Measurements from ENCODE around the gene HNF1B.

Gene HNF1B

GRCh38 chr17:37647856-37648255 is 97.0 kb downstream of the HNF1B start:
- no peak for DNase-seq (ENCODE audit: low read depth)
- no peak overlapping the region for H3K4me3 ChIP-seq (ENCODE audit: low read length)
- TF ChIP-seq CTCF (conservative IDR thresholded peaks at IDR 0.05; ENCODE audit: low read length): no peak

GRCh38 chr17:37643869-37644268 is 101.0 kb downstream of the HNF1B start:
- DNase-seq (ENCODE audit: low read depth): peak; percentile 1
- TF ChIP-seq CTCF (conservative IDR thresholded peaks at IDR 0.05; ENCODE audit: low read length): no peak
- H3K4me3 ChIP-seq (ENCODE audit: low read length): peak overlapping the region; percentile 90

- TF ChIP-seq CTCF (conservative IDR thresholded peaks at IDR 0.05; ENCODE audit: low read length): 0 out of 2 replicates have a peak, but pooled peaks have one; percentile 8
- DNase-seq (ENCODE audit: low read depth): peak; percentile 90
- H3K4me3 ChIP-seq (ENCODE audit: low read length): peak within 1 kb of the TSS; percentile 90
Observed at GRCh38 chr17:37643118-37643766, 101.6 kb downstream of the HNF1B start, which contains the start of gene DDX52. Gene DDX52 (minus strand): TSS chr17:37643446. CDS start chr17:37643420, 26 bp downstream.

- peak overlapping the region; percentile 90 for H3K4me3 ChIP-seq (ENCODE audit: low read length)
- no peak for TF ChIP-seq CTCF (conservative IDR thresholded peaks at IDR 0.05; ENCODE audit: low read length)
- peak; percentile 40 for DNase-seq (ENCODE audit: low read depth)
Observed at GRCh38 chr17:37642681-37643080, 102.2 kb downstream of the HNF1B start.

- DNase-seq (ENCODE audit: low read depth): no peak
- H3K4me3 ChIP-seq (ENCODE audit: low read length): no peak overlapping the region
- TF ChIP-seq CTCF (conservative IDR thresholded peaks at IDR 0.05; ENCODE audit: low read length): no peak
Observed at GRCh38 chr17:37640015-37640414, 104.8 kb downstream of the HNF1B start.

GRCh38 chr17:37637956-37638355 is 106.9 kb downstream of the HNF1B start:
- no peak for TF ChIP-seq CTCF (conservative IDR thresholded peaks at IDR 0.05; ENCODE audit: low read length)

More at GRCh38 chr17:37637956-37638355, 106.9 kb downstream of the HNF1B start:
- DNase-seq (ENCODE audit: low read depth): no peak
- H3K4me3 ChIP-seq (ENCODE audit: low read length): no peak overlapping the region

Data from AG10803 (cell line).